ENCODE results near the gene FBXO41. TPM values are rescaled to one million over a fixed set of nuclear protein-coding genes. Genes with fewer than 3 reads are reported as not detected.

Gene FBXO41
- total RNA-seq, 2 donors from 2014 or later: 13.3 to 13.5 TPM

GRCh38 chr2:73294239-73294638 lies 10.0 kb upstream of the FBXO41 start:
- Mint-ChIP-seq H3K27ac (peak overlapping the region; percentile 21), H3K27me3 (peaks cover 62% of the 10 kb centered on the region), H3K36me3 (ENCODE audit: low read depth) (no peaks in the 10 kb centered on the region), H3K4me1 (peaks cover 9% of the 10 kb centered on the region), H3K4me3 (no peak overlapping the region)
- ATAC-seq (no peak), DNase-seq (no peak)
- H3K9me3 ChIP-seq (ENCODE audit: control insufficient read depth, low read length, poor library complexity, severe bottlenecking): no peaks in the 10 kb centered on the region

DNA sequence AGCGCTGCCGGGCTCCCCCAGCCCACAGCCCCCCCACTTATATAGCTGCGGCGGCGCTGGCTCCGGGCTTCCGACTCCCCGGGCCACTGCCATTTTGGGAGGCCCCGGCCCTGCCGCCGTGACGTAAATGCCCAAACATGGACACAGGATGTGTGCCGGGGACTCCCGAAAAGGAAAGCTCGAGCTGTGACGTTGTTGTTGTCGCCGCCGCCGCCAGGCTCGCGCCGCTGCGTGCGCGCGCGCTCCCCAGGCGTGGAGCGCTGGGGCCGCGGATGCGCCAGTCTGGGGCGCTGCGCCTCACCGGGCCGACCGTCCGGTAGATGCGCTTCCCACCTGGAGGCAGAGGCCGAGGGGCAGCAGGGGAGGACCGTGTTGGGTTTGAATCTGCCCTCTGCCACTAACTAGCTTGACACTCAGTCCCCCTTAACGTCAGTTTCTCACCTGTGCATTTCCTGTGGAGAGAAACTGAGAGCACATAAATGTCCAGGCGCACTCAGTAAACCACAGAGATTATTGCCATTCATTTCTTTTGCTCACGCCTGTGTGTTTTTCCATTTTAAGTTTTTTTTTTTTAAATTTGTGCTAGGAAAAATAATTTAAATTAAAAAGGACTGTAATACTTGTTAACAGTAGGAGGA lies 9.4 kb upstream of the FBXO41 start, which contains the start of gene EGR4:
Gene EGR4, minus strand, starts transcription at position 15 of the 638 bp plus-strand sequence. CDS start 231 bp downstream, outside the sequence.
- H3K27me3 Mint-ChIP-seq: peaks cover 65% of the 10 kb centered on the region
- DNase-seq (peak; percentile 81 to 89 (median 84)), ATAC-seq (peak; percentile 96)
- no peaks in the 10 kb centered on the region for H3K36me3 Mint-ChIP-seq (ENCODE audit: low read depth)
- H3K4me1 Mint-ChIP-seq: peaks cover 9% of the 10 kb centered on the region
- H3K27ac Mint-ChIP-seq: peak within 1 kb of the TSS; percentile 24
- no peaks in the 10 kb centered on the region for H3K9me3 ChIP-seq (ENCODE audit: control insufficient read depth, low read length, poor library complexity, severe bottlenecking)
- H3K4me3 Mint-ChIP-seq: peak within 1 kb of the TSS; percentile 75

- peaks cover 6% of the 10 kb centered on the region for H3K4me1 Mint-ChIP-seq
- H3K27ac Mint-ChIP-seq: peak overlapping the region; percentile 24
- H3K36me3 Mint-ChIP-seq (ENCODE audit: low read depth): peaks cover 3% of the 10 kb centered on the region
- no peaks in the 10 kb centered on the region for H3K9me3 ChIP-seq (ENCODE audit: control insufficient read depth, low read length, poor library complexity, severe bottlenecking)
- peak overlapping the region; percentile 75 for H3K4me3 Mint-ChIP-seq
- peak in 1 of 3 donors; percentile 14 for DNase-seq
- peak; percentile 4 for ATAC-seq
- peaks cover 65% of the 10 kb centered on the region for H3K27me3 Mint-ChIP-seq
Observed at GRCh38 chr2:73292906-73293533, 8.7 kb upstream of the FBXO41 start.

DNA sequence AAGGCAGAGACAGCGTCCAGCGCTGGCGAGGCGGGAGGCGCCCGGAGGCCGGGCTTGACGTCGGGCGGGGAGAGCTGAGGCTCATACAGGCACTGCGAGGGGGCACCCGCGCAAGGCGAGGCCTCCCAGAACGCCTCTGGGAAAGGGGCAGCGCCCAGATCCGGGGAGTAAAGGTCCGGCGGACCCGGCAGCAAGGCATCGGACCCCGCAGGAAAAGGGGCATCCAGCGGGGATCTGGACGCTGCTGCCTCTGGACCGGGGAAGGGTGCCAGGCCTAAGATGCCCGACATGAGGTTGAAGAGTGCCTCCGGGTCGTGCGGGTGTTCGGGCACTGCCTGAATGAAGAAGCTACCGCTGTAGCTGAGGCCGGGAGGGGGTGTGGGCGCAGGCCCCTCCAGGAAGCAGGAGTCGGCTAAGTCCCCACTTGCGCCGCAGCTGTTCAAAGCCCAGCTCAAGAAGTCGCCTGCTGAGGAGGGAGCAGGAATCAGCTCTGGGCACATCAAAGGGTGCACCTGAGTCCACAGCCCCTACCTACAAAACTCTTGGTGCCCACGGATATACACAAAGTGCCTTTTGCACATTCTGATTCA lies 8.1 kb upstream of the FBXO41 start:
- H3K9me3 ChIP-seq (ENCODE audit: control insufficient read depth, low read length, poor library complexity, severe bottlenecking): no peaks in the 10 kb centered on the region
- Mint-ChIP-seq H3K27me3 (peaks cover 61% of the 10 kb centered on the region), H3K36me3 (ENCODE audit: low read depth) (peaks cover 3% of the 10 kb centered on the region), H3K27ac (peak overlapping the region; percentile 24), H3K4me1 (peaks cover 6% of the 10 kb centered on the region), H3K4me3 (peak overlapping the region; percentile 75)
- DNase-seq (no peak), ATAC-seq (no peak)

GRCh38 chr2:73291461-73292315 lies 7.4 kb upstream of the FBXO41 start:
- no peaks in the 10 kb centered on the region for H3K9me3 ChIP-seq (ENCODE audit: control insufficient read depth, low read length, poor library complexity, severe bottlenecking)
- H3K27ac Mint-ChIP-seq: peak overlapping the region; percentile 41
- peaks cover 5% of the 10 kb centered on the region for H3K36me3 Mint-ChIP-seq (ENCODE audit: low read depth)
- ATAC-seq: peak; percentile 13
- H3K4me1 Mint-ChIP-seq: peaks cover 6% of the 10 kb centered on the region
- H3K27me3 Mint-ChIP-seq: peaks cover 59% of the 10 kb centered on the region
- DNase-seq: peak in 1 of 3 donors; percentile 16
- H3K4me3 Mint-ChIP-seq: peak overlapping the region; percentile 75

DNA sequence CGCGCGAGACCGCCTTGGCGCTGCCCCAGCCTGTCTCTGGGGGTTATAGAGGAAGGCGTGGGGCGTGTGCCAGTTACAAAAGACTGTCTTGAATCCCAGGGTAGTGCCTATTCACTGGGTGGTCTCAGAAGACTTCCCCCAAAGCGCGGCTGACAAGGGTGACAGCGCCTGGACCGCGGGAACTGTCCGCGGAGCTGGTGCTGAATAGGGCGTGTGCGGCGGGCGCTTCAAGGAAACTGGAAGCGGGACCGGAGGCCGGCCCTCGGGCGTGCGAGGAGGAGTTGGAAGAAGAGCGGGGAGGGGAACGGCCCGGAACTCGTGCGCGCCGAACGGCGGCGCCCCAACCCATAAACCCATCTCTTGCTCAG lies 6.8 kb upstream of the FBXO41 start:
- DNase-seq: peak; percentile 36 to 54 (median 47)
- H3K27ac Mint-ChIP-seq: peak overlapping the region; percentile 41
- H3K9me3 ChIP-seq (ENCODE audit: control insufficient read depth, low read length, poor library complexity, severe bottlenecking): no peaks in the 10 kb centered on the region
- peaks cover 8% of the 10 kb centered on the region for H3K4me1 Mint-ChIP-seq
- H3K4me3 Mint-ChIP-seq: peak overlapping the region; percentile 75
- H3K36me3 Mint-ChIP-seq (ENCODE audit: low read depth): peaks cover 5% of the 10 kb centered on the region
- H3K27me3 Mint-ChIP-seq: peaks cover 59% of the 10 kb centered on the region
- ATAC-seq: peak; percentile 26

- ATAC-seq: no peak
- DNase-seq: peak in 1 of 3 donors; percentile 41
- H3K4me1 Mint-ChIP-seq: peaks cover 14% of the 10 kb centered on the region
- H3K27ac Mint-ChIP-seq: peak overlapping the region; percentile 41
- peaks cover 56% of the 10 kb centered on the region for H3K27me3 Mint-ChIP-seq
- peaks cover 5% of the 10 kb centered on the region for H3K36me3 Mint-ChIP-seq (ENCODE audit: low read depth)
- H3K4me3 Mint-ChIP-seq: peak overlapping the region; percentile 75
- no peaks in the 10 kb centered on the region for H3K9me3 ChIP-seq (ENCODE audit: control insufficient read depth, low read length, poor library complexity, severe bottlenecking)
Observed at GRCh38 chr2:73290049-73290839, 6.0 kb upstream of the FBXO41 start.

GRCh38 chr2:73289304-73289703 lies 5.0 kb upstream of the FBXO41 start:
- H3K27ac Mint-ChIP-seq: no peak overlapping the region
- no peak overlapping the region for H3K4me3 Mint-ChIP-seq
- no peaks in the 10 kb centered on the region for H3K9me3 ChIP-seq (ENCODE audit: control insufficient read depth, low read length, poor library complexity, severe bottlenecking)
- peaks cover 54% of the 10 kb centered on the region for H3K27me3 Mint-ChIP-seq
- peaks cover 18% of the 10 kb centered on the region for H3K4me1 Mint-ChIP-seq
- no peak for ATAC-seq
- H3K36me3 Mint-ChIP-seq (ENCODE audit: low read depth): peaks cover 5% of the 10 kb centered on the region
- no peak for DNase-seq

- DNase-seq: no peak
- no peaks in the 10 kb centered on the region for H3K9me3 ChIP-seq (ENCODE audit: control insufficient read depth, low read length, poor library complexity, severe bottlenecking)
- no peak for ATAC-seq
- Mint-ChIP-seq H3K4me1 (peaks cover 20% of the 10 kb centered on the region), H3K27ac (no peak overlapping the region), H3K36me3 (ENCODE audit: low read depth) (peaks cover 5% of the 10 kb centered on the region), H3K4me3 (peak overlapping the region; percentile 1), H3K27me3 (peaks cover 48% of the 10 kb centered on the region)
Observed at GRCh38 chr2:73286134-73286655, 1.9 kb upstream of the FBXO41 start.

GRCh38 chr2:73285159-73285739 lies 971 bp upstream of the FBXO41 start:
- no peak for DNase-seq

GRCh38 chr2:73283545-73284295 lies 558 bp downstream of the FBXO41 start:
- H3K27ac Mint-ChIP-seq: no peak overlapping the region
- ATAC-seq (peak; percentile 23), DNase-seq (no peak)
- H3K4me3 Mint-ChIP-seq: peak overlapping the region; percentile 87
- peaks cover 26% of the 10 kb centered on the region for H3K27me3 Mint-ChIP-seq
- H3K36me3 Mint-ChIP-seq (ENCODE audit: low read depth): peaks cover 5% of the 10 kb centered on the region
- no peaks in the 10 kb centered on the region for H3K9me3 ChIP-seq (ENCODE audit: control insufficient read depth, low read length, poor library complexity, severe bottlenecking)
- peaks cover 17% of the 10 kb centered on the region for H3K4me1 Mint-ChIP-seq

More at GRCh38 chr2:73285159-73285739, 971 bp upstream of the FBXO41 start:
- no peak overlapping the region for H3K27ac Mint-ChIP-seq
- H3K9me3 ChIP-seq (ENCODE audit: control insufficient read depth, low read length, poor library complexity, severe bottlenecking): no peaks in the 10 kb centered on the region
- H3K4me3 Mint-ChIP-seq: peak overlapping the region; percentile 87
- peaks cover 5% of the 10 kb centered on the region for H3K36me3 Mint-ChIP-seq (ENCODE audit: low read depth)
- peaks cover 39% of the 10 kb centered on the region for H3K27me3 Mint-ChIP-seq
- ATAC-seq: peak; percentile 64
- H3K4me1 Mint-ChIP-seq: peaks cover 17% of the 10 kb centered on the region

All from T-helper 17 cell (primary cell).